ENCODE measurements around the gene REEP1.
"Not testable (repeated sequence)": the region's sequence is repeated elsewhere in the genome, so short reads cannot be mapped to it uniquely, and the experiment has no call there.

The REEP1 gene

GRCh38 chr2:86283411-86284030, 53.9 kb downstream of the REEP1 start:
- no peak for DNase-seq (ENCODE audit: low spot score)

GRCh38 chr2:86281066-86281700, 56.2 kb downstream of the REEP1 start:
- DNase-seq (ENCODE audit: low spot score), result no peak

GRCh38 chr2:86280191-86280667, 57.2 kb downstream of the REEP1 start:
- DNase-seq (ENCODE audit: low spot score), result no peak

GRCh38 chr2:86275962-86276361, 61.5 kb downstream of the REEP1 start:
- DNase-seq (ENCODE audit: low spot score), result no peak

GRCh38 chr2:86275384-86275799, 62.0 kb downstream of the REEP1 start:
- DNase-seq (ENCODE audit: low spot score), result no peak

- no peak for DNase-seq (ENCODE audit: low spot score)
Measured at GRCh38 chr2:86274918-86275275, 62.5 kb downstream of the REEP1 start.

- DNase-seq (ENCODE audit: low spot score), result no peak
Measured at GRCh38 chr2:86274265-86274917, 63.0 kb downstream of the REEP1 start.

GRCh38 chr2:86272111-86272510, 65.3 kb downstream of the REEP1 start:
- DNase-seq (ENCODE audit: low spot score), result no peak

GRCh38 chr2:86271248-86271647, 66.2 kb downstream of the REEP1 start:
- no peak for DNase-seq (ENCODE audit: low spot score)

GRCh38 chr2:86263956-86264355, 73.5 kb downstream of the REEP1 start:
- DNase-seq (ENCODE audit: low spot score), result no peak

GRCh38 chr2:86260978-86261377, 76.4 kb downstream of the REEP1 start:
- DNase-seq (ENCODE audit: low spot score), result no peak

- DNase-seq (ENCODE audit: low spot score), result no peak
Measured at GRCh38 chr2:86258106-86258505, 79.3 kb downstream of the REEP1 start.

GRCh38 chr2:86256982-86257381, 80.4 kb downstream of the REEP1 start:
- DNase-seq (ENCODE audit: low spot score), result no peak

- no peak for DNase-seq (ENCODE audit: low spot score)
Measured at GRCh38 chr2:86256300-86256699, 81.1 kb downstream of the REEP1 start.

GRCh38 chr2:86254576-86255538, 82.6 kb downstream of the REEP1 start:
- DNase-seq (ENCODE audit: low spot score), result no peak

GRCh38 chr2:86253424-86253823, 84.0 kb downstream of the REEP1 start:
- no peak for DNase-seq (ENCODE audit: low spot score)

GRCh38 chr2:86251840-86252266, 85.6 kb downstream of the REEP1 start:
- no peak for DNase-seq (ENCODE audit: low spot score)

- no peak for DNase-seq (ENCODE audit: low spot score)
Measured at GRCh38 chr2:86249579-86250391, 87.6 kb downstream of the REEP1 start.

GRCh38 chr2:86249176-86249575, 88.2 kb downstream of the REEP1 start:
- DNase-seq (ENCODE audit: low spot score), result no peak

GRCh38 chr2:86245222-86245621, 92.2 kb downstream of the REEP1 start:
- DNase-seq (ENCODE audit: low spot score), result not testable (repeated sequence)

GRCh38 chr2:86244781-86245180, 92.6 kb downstream of the REEP1 start:
- DNase-seq (ENCODE audit: low spot score), result not testable (repeated sequence)

All from left forelimb (tissue), 1 donor.